ENCODE measurements around the gene SLC66A2. TPM values are rescaled to one million over a fixed set of nuclear protein-coding genes. Genes with fewer than 3 reads are reported as not detected.

SLC66A2 gene
- total and polyA plus RNA-seq, 2 of the 13 experiments (the other 11 are each of a cell fraction or from before 2014, with no cell fraction given): 33.5 to 41.9 TPM

- no peak overlapping the region for H3K4me3 ChIP-seq (replicated peaks in 1 of 3; ENCODE audit: insufficient read depth in 1 of 3, low read depth in 2 of 3, low read length in 3 of 3)
- peaks cover 9 to 31% of the 10 kb centered on the region in 2 experiments; a peak in 4 of 5 replicates for H3K36me3 ChIP-seq (replicated peaks in 1 of 2; ENCODE audit: control insufficient read depth in 1 of 2, insufficient read depth in 2 of 2, low read length in 2 of 2)
- in situ Hi-C loops (cut with HindIII; ENCODE audit: extremely low pct_ligation_motif_present, low pct_unique_long_range_greater_than_20kb): loop anchor here (10.0 kb wide), 1 partner anchor 167 kb away; the partner anchor contains the start of gene ADNP2
- CTCF ChIA-PET (ENCODE audit: low intra/inter-chr PET ratio, low total read pairs): no interaction called here
- 91% methylated on average over 9 of the region's 9 CpGs for WGBS (ENCODE audit: low lambda C conversion rate)
- H4K20me1 ChIP-seq (ENCODE audit: insufficient read depth, low read length): peaks cover 15% of the 10 kb centered on the region; the same call in 1 of the 2 replicates
- intact Hi-C loops (cut with micrococcal nuclease; ENCODE audit: unreplicated experiment): no loop called here
- no peak overlapping the region for H3K9ac ChIP-seq (ENCODE audit: insufficient read depth, low read depth, low read length)
- DNase-seq (ENCODE audit: low spot score) (no peak), ATAC-seq (no peak), FAIRE-seq (no peak)
- H3K4me2 ChIP-seq (ENCODE audit: low read depth, low read length): no peak overlapping the region
- peaks cover 86% of the 10 kb centered on the region for H3K4me1 ChIP-seq (ENCODE audit: insufficient read depth, low read length)
- TF ChIP-seq ARNT (IDR thresholded peaks at IDR 0.05) (no peak), PITX1 (CRISPR knock-in tag; IDR thresholded peaks at IDR 0.05) (no peak), RBFOX2 (IDR thresholded peaks at IDR 0.05; ENCODE audit: low read depth, low read length) (no peak), ZNF343 (CRISPR knock-in tag; IDR thresholded peaks at IDR 0.05) (no peak), PCBP1 (IDR thresholded peaks at IDR 0.05; ENCODE audit: borderline replicate concordance, low read depth, low read length) (no peak), XRCC5 (optimal IDR thresholded peaks at IDR 0.05; ENCODE audit: low read length) (no peak), ZNF674 (CRISPR knock-in tag; IDR thresholded peaks at IDR 0.05; ENCODE audit: low read depth) (no peak), ZNF816 (CRISPR knock-in tag; IDR thresholded peaks at IDR 0.05; ENCODE audit: borderline replicate concordance) (no peak), ZNF276 (CRISPR knock-in tag; IDR thresholded peaks at IDR 0.05; ENCODE audit: low read depth) (no peak), SPEN (CRISPR knock-in tag; IDR thresholded peaks at IDR 0.05; ENCODE audit: low read depth) (no peak), ZNF280D (CRISPR knock-in tag; IDR thresholded peaks at IDR 0.05) (no peak), ZMYM2 (CRISPR knock-in tag; IDR thresholded peaks at IDR 0.05) (no peak), ZNF879 (CRISPR knock-in tag; IDR thresholded peaks at IDR 0.05) (no peak), ZNF576 (CRISPR knock-in tag; IDR thresholded peaks at IDR 0.05) (no peak), RFX1 (IDR thresholded peaks at IDR 0.05) (no peak), GATAD2A (CRISPR knock-in tag; IDR thresholded peaks at IDR 0.05) (no peak), ZNF644 (CRISPR knock-in tag; IDR thresholded peaks at IDR 0.05; ENCODE audit: low read depth) (no peak)
- no peak overlapping the region for H2AFZ ChIP-seq (ENCODE audit: low read length)
- H3K27me3 ChIP-seq (ENCODE audit: control insufficient read depth in 1 of 2, insufficient read depth in 2 of 2, low read length in 2 of 2): no peaks in the 10 kb centered on the region
- H3K79me2 ChIP-seq (ENCODE audit: insufficient read depth, low read length): peaks cover 84% of the 10 kb centered on the region
- POLR2A ChIA-PET: no interaction called here
- H3K27ac ChIP-seq (ENCODE audit: extremely low read length, insufficient read depth, low read length): no peak overlapping the region
- H3K9me3 ChIP-seq (ENCODE audit: low read length): peaks cover 1% of the 10 kb centered on the region; the same call in 1 of the 2 replicates
- BruUV-seq (replicated peaks): no TSS peak
Observed at GRCh38 chr18:79938196-79938595, 13.3 kb downstream of the SLC66A2 start.
